ENCODE results near the gene SAMD4A.

The SAMD4A gene

GRCh38 chr14:54719406-54719805 is 152.5 kb downstream of the SAMD4A start:
- TF ChIP-seq, protein P1, sequence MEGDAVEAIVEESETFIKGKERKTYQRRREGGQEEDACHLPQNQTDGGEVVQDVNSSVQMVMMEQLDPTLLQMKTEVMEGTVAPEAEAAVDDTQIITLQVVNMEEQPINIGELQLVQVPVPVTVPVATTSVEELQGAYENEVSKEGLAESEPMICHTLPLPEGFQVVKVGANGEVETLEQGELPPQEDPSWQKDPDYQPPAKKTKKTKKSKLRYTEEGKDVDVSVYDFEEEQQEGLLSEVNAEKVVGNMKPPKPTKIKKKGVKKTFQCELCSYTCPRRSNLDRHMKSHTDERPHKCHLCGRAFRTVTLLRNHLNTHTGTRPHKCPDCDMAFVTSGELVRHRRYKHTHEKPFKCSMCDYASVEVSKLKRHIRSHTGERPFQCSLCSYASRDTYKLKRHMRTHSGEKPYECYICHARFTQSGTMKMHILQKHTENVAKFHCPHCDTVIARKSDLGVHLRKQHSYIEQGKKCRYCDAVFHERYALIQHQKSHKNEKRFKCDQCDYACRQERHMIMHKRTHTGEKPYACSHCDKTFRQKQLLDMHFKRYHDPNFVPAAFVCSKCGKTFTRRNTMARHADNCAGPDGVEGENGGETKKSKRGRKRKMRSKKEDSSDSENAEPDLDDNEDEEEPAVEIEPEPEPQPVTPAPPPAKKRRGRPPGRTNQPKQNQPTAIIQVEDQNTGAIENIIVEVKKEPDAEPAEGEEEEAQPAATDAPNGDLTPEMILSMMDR (IDR thresholded peaks at IDR 0.05; ENCODE audit: unreplicated experiment in 3 of 3), result no peak
- Mint-ChIP-seq H3K9me3 (peaks cover 3% of the 10 kb centered on the region), H3K4me1 (peaks cover 14% of the 10 kb centered on the region), H3K36me3 (ENCODE audit: low read depth) (no peaks in the 10 kb centered on the region), H3K27ac (no peak overlapping the region), H3K4me3 (no peak overlapping the region), H3K27me3 (ENCODE audit: low read depth) (no peaks in the 10 kb centered on the region)

DNA sequence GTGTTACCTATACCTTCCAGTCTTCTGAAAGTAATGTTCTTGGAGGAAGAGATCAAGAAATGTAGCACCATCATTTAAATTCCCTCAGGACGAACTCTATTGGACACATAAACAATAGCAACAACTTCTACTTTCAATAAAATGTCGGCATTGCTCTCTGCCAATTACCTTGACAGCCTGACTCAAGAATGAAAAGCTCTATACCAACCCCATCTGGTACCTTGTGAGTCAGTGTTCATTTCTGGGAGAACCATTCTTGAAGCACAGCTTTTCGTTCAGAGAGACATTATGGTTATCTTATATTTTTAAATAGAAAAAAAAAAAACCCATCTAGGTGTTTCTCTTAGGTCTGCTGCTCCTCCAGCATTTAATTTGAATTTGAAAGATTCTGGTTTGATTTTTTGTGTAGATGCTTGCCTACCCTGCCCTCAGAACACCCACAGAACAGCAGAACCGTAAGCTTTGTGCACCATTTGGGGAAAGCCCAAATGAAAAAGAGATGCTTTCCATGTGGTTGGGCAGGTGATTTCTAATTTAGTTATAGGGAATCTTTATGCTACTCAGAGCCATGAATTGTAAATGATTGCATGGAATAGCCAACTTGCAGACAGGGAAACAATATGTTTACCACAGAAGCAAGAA is 156.0 kb downstream of the SAMD4A start:
- Mint-ChIP-seq H3K27ac (no peak overlapping the region), H3K4me1 (peaks cover 6% of the 10 kb centered on the region), H3K36me3 (ENCODE audit: low read depth) (no peaks in the 10 kb centered on the region), H3K4me3 (no peak overlapping the region), H3K9me3 (peaks cover 3% of the 10 kb centered on the region), H3K27me3 (ENCODE audit: low read depth) (no peaks in the 10 kb centered on the region)
- TF ChIP-seq, protein P1 (IDR thresholded peaks at IDR 0.05; ENCODE audit: unreplicated experiment in 3 of 3), result peak; percentile 11 to 20 (median 16)

DNA sequence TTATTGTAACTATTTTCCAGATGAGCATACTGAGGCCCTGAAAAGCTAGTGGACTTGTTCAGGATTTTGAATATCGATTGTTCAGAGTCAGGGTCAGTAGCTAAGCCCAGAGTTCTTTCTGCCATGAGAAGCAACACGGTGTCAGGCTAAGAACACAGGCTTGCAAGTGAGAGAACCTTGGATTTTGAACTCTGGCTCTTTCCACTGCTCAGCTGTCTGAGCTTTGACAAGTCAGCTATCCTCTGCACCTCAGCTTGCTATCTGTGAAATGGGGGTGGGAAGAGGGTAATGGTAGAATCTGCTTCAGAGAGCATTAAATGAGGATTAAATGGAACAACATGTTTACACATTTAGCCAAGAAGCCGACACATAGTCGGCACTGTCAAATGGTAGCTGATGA is 157.2 kb downstream of the SAMD4A start:
- no peak overlapping the region for H3K4me3 Mint-ChIP-seq
- no peaks in the 10 kb centered on the region for H3K27me3 Mint-ChIP-seq (ENCODE audit: low read depth)
- peaks cover 6% of the 10 kb centered on the region for H3K4me1 Mint-ChIP-seq
- H3K9me3 Mint-ChIP-seq, result peaks cover 3% of the 10 kb centered on the region
- no peak overlapping the region for H3K27ac Mint-ChIP-seq
- H3K36me3 Mint-ChIP-seq (ENCODE audit: low read depth), result no peaks in the 10 kb centered on the region
- TF ChIP-seq, protein P1 (IDR thresholded peaks at IDR 0.05; ENCODE audit: unreplicated experiment in 3 of 3), result no peak

GRCh38 chr14:54724676-54725325 is 157.9 kb downstream of the SAMD4A start:
- Mint-ChIP-seq H3K4me3 (no peak overlapping the region), H3K9me3 (peaks cover 3% of the 10 kb centered on the region), H3K4me1 (peaks cover 6% of the 10 kb centered on the region), H3K27me3 (ENCODE audit: low read depth) (no peaks in the 10 kb centered on the region), H3K36me3 (ENCODE audit: low read depth) (no peaks in the 10 kb centered on the region), H3K27ac (no peak overlapping the region)
- TF ChIP-seq, protein P1 (IDR thresholded peaks at IDR 0.05; ENCODE audit: unreplicated experiment in 3 of 3), result no peak

- H3K27ac Mint-ChIP-seq, result no peak overlapping the region
Measured at GRCh38 chr14:54725998-54726397, 159.1 kb downstream of the SAMD4A start.

More at GRCh38 chr14:54725998-54726397, 159.1 kb downstream of the SAMD4A start:
- Mint-ChIP-seq H3K4me1 (peaks cover 13% of the 10 kb centered on the region), H3K4me3 (no peak overlapping the region), H3K9me3 (no peaks in the 10 kb centered on the region), H3K27me3 (ENCODE audit: low read depth) (no peaks in the 10 kb centered on the region), H3K36me3 (ENCODE audit: low read depth) (no peaks in the 10 kb centered on the region)
- TF ChIP-seq, protein P1 (IDR thresholded peaks at IDR 0.05; ENCODE audit: unreplicated experiment in 3 of 3), result no peak
